ENCODE data around the gene KSR1. TPM values are rescaled to one million over a fixed set of nuclear protein-coding genes. Genes with fewer than 3 reads are reported as not detected.

Gene KSR1
- total RNA-seq, 1 donor: 6.5 TPM

GRCh38 chr17:27506348-27507218 lies 50.3 kb downstream of the KSR1 start:
- Histone ChIP-seq H4K20me1 (ENCODE audit: insufficient read depth, low read length) (peaks cover 11% of the 10 kb centered on the region), H3K27ac (ENCODE audit: low read depth, low read length) (no peak overlapping the region), H2AFZ (ENCODE audit: low read length) (no peak overlapping the region), H3K4me1 (ENCODE audit: insufficient read depth, low read length) (peaks cover 3% of the 10 kb centered on the region), H3K4me3 (ENCODE audit: insufficient read depth, low read length) (no peak overlapping the region), H3K36me3 (ENCODE audit: insufficient read depth, low read length) (no peaks in the 10 kb centered on the region), H3K79me2 (ENCODE audit: insufficient read depth, low read length) (no peaks in the 10 kb centered on the region), H3K27me3 (ENCODE audit: insufficient read depth, low read length) (peaks cover 4% of the 10 kb centered on the region), H3K9me3 (ENCODE audit: low read depth, low read length) (peaks cover 3% of the 10 kb centered on the region), H3K4me2 (ENCODE audit: insufficient read depth, low read length) (no peak overlapping the region)
- TF ChIP-seq, protein P1, sequence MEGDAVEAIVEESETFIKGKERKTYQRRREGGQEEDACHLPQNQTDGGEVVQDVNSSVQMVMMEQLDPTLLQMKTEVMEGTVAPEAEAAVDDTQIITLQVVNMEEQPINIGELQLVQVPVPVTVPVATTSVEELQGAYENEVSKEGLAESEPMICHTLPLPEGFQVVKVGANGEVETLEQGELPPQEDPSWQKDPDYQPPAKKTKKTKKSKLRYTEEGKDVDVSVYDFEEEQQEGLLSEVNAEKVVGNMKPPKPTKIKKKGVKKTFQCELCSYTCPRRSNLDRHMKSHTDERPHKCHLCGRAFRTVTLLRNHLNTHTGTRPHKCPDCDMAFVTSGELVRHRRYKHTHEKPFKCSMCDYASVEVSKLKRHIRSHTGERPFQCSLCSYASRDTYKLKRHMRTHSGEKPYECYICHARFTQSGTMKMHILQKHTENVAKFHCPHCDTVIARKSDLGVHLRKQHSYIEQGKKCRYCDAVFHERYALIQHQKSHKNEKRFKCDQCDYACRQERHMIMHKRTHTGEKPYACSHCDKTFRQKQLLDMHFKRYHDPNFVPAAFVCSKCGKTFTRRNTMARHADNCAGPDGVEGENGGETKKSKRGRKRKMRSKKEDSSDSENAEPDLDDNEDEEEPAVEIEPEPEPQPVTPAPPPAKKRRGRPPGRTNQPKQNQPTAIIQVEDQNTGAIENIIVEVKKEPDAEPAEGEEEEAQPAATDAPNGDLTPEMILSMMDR (IDR thresholded peaks at IDR 0.05; ENCODE audit: extremely low read depth, low read depth, low read length): no peak
- no peak for DNase-seq (ENCODE audit: insufficient read length, low spot score, missing footprints)

DNA sequence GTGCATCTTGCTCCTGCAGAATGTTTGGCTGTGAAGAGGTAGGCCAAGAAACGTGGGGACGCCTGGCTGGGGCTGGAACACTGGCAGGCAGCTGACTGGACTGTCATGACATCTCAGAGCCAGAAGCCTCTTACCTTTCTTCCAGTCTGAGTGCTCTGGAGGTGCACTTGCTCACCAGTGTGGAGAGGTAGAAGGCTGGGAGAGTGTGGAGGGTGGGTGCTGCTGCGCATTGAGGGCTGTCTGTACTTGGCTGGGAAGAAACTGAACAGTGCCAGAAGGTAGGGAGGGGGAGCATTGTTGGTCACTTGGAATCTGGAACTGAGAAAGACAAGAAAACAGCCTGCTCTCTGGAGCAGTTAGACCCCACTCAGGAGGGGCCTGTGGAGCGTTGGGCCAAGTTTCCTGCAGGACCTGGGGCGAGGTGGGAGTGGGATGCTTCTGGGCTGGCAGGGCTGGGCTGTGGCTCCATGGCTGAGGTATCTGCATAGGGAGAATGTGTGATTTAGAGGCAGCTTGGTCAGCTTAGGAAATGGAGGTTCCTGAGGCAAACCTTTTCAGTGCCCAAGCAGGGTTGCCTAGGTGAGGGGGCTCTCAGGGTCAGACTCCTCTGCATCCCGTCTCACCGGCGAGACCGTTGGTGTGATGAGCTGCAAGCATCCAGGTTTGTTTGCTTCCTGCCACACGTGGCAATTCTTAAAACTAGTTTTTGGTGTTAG lies 55.1 kb downstream of the KSR1 start:
- DNase-seq (ENCODE audit: insufficient read length, low spot score, missing footprints): no peak
- H3K9me3 ChIP-seq (ENCODE audit: low read depth, low read length): no peaks in the 10 kb centered on the region
- no peaks in the 10 kb centered on the region for H3K36me3 ChIP-seq (ENCODE audit: insufficient read depth, low read length)
- no peak overlapping the region for H3K4me2 ChIP-seq (ENCODE audit: insufficient read depth, low read length)
- H3K4me3 ChIP-seq (ENCODE audit: insufficient read depth, low read length): no peak overlapping the region
- no peak overlapping the region for H3K27ac ChIP-seq (ENCODE audit: low read depth, low read length)
- no peaks in the 10 kb centered on the region for H3K79me2 ChIP-seq (ENCODE audit: insufficient read depth, low read length)
- H3K27me3 ChIP-seq (ENCODE audit: insufficient read depth, low read length): peaks cover 30% of the 10 kb centered on the region
- H3K4me1 ChIP-seq (ENCODE audit: insufficient read depth, low read length): no peaks in the 10 kb centered on the region
- H2AFZ ChIP-seq (ENCODE audit: low read length): no peak overlapping the region
- TF ChIP-seq, protein P1 (IDR thresholded peaks at IDR 0.05; ENCODE audit: extremely low read depth, low read depth, low read length): no peak
- peaks cover 6% of the 10 kb centered on the region for H4K20me1 ChIP-seq (ENCODE audit: insufficient read depth, low read length)

DNA sequence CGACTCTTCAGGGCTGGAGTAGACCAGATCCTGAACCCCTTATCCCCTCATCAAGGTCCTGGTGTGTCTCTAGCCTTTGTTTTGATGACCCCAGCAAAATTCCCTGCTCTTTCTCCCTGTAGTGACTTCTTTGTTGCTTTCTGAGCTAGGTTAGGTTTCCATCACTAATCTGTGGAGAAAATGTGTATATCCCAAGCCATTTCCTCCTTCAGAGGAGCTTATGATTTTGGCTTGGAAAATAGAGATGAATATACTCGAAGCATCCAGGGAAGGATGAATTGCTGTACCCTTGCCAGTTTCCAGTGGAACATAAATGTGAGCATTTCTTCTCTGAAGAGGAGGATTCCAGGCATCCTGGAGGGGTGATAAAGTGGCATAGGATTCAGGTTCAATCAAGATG lies 55.8 kb downstream of the KSR1 start:
- Histone ChIP-seq H3K36me3 (ENCODE audit: insufficient read depth, low read length) (no peaks in the 10 kb centered on the region), H3K4me3 (ENCODE audit: insufficient read depth, low read length) (no peak overlapping the region), H3K9me3 (ENCODE audit: low read depth, low read length) (no peaks in the 10 kb centered on the region), H3K27me3 (ENCODE audit: insufficient read depth, low read length) (peaks cover 31% of the 10 kb centered on the region), H3K4me2 (ENCODE audit: insufficient read depth, low read length) (no peak overlapping the region), H4K20me1 (ENCODE audit: insufficient read depth, low read length) (peaks cover 6% of the 10 kb centered on the region), H3K4me1 (ENCODE audit: insufficient read depth, low read length) (no peaks in the 10 kb centered on the region), H3K79me2 (ENCODE audit: insufficient read depth, low read length) (no peaks in the 10 kb centered on the region), H3K27ac (ENCODE audit: low read depth, low read length) (no peak overlapping the region), H2AFZ (ENCODE audit: low read length) (no peak overlapping the region)
- DNase-seq (ENCODE audit: insufficient read length, low spot score, missing footprints): no peak
- TF ChIP-seq, protein P1 (IDR thresholded peaks at IDR 0.05; ENCODE audit: extremely low read depth, low read depth, low read length): no peak

All from osteoblast (primary cell).